HL-60 (cell line): ENCODE results near the gene DAGLA.

ENCODE experiments used
- DNase-seq, 2 experiments: peaks; one replicate each; pipeline ENCODE4 v3.0.0-alpha.2; 2010 to 2020; ENCODE audit warnings: low read depth in 1 of 2, low spot score in 1 of 2
- H3K27ac ChIP-seq: fragments of 250-450 bp; sonication (Bioruptor Pico); replicated peaks from 2 replicates; pipeline ENCODE4 v1.5.1; 2020; ENCODE audit warnings: mild to moderate bottlenecking, moderate library complexity
- H3K27me3 ChIP-seq: fragments of 250-450 bp; sonication (Bioruptor Pico); 2 replicates; pipeline ENCODE4 v1.5.1; 2021; ENCODE audit warnings: mild to moderate bottlenecking, moderate library complexity; ENCODE audit not compliant: insufficient read depth, poor library complexity, severe bottlenecking
- H3K4me3 ChIP-seq: replicated peaks from 2 replicates; pipeline ENCODE4 v1.5.1; 2011; ENCODE audit warnings: mild to moderate bottlenecking, control low read depth, low read length; ENCODE audit not compliant: insufficient read depth
- GABPA ChIP-seq: IDR thresholded peaks from 2 replicates; pipeline ENCODE4 v1.6.1; 2012; ENCODE audit warnings: low read depth
- POLR2AphosphoS5 ChIP-seq: IDR thresholded peaks from 2 replicates; pipeline ENCODE4 v1.6.1; 2012; ENCODE audit warnings: low read depth
- SPI1 ChIP-seq: IDR thresholded peaks from 2 replicates; pipeline ENCODE4 v1.6.1; 2012; ENCODE audit warnings: low read depth, mild to moderate bottlenecking, borderline replicate concordance
- TF ChIP-seq, protein P1 (sequence below): IDR thresholded peaks from 2 replicates; pipeline ENCODE4 v1.6.1; 2012; ENCODE audit warnings: low read depth; ENCODE audit not compliant: insufficient replicate concordance
- TF ChIP-seq, protein P2 (sequence below): IDR thresholded peaks from one replicate; pipeline ENCODE4 v1.5.1; 2011; ENCODE audit warnings: low read length, control low read depth, inconsistent platforms; ENCODE audit not compliant: insufficient read depth

Gene DAGLA

DNA sequence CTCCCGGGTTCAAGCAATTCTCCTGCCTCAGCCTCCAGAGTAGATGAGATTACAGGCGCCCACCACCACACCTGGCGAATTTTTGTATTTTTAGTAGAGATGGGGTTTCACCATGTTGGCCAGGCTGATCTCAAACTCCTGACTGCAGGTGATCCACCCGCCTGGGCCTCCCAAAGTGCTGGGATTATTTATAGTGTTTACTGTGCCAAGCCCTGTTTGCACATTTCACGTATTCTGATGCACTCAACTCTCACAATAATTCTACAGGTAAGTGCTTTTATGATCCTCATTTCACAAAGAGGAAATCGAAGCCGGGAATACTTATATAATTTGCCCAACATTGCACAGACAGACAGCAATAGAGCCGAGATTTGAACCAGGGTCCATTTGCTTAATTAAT, 38.0 kb upstream of the DAGLA start:
- DNase-seq: no peak
- H3K27me3 ChIP-seq: peaks cover 2% of the 10 kb centered on the region
- no peak overlapping the region for H3K27ac ChIP-seq
- no peak overlapping the region for H3K4me3 ChIP-seq
- TF ChIP-seq GABPA (no peak), POLR2AphosphoS5 (no peak), SPI1 (no peak)
- TF ChIP-seq, protein P1, sequence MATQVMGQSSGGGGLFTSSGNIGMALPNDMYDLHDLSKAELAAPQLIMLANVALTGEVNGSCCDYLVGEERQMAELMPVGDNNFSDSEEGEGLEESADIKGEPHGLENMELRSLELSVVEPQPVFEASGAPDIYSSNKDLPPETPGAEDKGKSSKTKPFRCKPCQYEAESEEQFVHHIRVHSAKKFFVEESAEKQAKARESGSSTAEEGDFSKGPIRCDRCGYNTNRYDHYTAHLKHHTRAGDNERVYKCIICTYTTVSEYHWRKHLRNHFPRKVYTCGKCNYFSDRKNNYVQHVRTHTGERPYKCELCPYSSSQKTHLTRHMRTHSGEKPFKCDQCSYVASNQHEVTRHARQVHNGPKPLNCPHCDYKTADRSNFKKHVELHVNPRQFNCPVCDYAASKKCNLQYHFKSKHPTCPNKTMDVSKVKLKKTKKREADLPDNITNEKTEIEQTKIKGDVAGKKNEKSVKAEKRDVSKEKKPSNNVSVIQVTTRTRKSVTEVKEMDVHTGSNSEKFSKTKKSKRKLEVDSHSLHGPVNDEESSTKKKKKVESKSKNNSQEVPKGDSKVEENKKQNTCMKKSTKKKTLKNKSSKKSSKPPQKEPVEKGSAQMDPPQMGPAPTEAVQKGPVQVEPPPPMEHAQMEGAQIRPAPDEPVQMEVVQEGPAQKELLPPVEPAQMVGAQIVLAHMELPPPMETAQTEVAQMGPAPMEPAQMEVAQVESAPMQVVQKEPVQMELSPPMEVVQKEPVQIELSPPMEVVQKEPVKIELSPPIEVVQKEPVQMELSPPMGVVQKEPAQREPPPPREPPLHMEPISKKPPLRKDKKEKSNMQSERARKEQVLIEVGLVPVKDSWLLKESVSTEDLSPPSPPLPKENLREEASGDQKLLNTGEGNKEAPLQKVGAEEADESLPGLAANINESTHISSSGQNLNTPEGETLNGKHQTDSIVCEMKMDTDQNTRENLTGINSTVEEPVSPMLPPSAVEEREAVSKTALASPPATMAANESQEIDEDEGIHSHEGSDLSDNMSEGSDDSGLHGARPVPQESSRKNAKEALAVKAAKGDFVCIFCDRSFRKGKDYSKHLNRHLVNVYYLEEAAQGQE: no peak
- TF ChIP-seq, protein P2, sequence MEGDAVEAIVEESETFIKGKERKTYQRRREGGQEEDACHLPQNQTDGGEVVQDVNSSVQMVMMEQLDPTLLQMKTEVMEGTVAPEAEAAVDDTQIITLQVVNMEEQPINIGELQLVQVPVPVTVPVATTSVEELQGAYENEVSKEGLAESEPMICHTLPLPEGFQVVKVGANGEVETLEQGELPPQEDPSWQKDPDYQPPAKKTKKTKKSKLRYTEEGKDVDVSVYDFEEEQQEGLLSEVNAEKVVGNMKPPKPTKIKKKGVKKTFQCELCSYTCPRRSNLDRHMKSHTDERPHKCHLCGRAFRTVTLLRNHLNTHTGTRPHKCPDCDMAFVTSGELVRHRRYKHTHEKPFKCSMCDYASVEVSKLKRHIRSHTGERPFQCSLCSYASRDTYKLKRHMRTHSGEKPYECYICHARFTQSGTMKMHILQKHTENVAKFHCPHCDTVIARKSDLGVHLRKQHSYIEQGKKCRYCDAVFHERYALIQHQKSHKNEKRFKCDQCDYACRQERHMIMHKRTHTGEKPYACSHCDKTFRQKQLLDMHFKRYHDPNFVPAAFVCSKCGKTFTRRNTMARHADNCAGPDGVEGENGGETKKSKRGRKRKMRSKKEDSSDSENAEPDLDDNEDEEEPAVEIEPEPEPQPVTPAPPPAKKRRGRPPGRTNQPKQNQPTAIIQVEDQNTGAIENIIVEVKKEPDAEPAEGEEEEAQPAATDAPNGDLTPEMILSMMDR: no peak

DNA sequence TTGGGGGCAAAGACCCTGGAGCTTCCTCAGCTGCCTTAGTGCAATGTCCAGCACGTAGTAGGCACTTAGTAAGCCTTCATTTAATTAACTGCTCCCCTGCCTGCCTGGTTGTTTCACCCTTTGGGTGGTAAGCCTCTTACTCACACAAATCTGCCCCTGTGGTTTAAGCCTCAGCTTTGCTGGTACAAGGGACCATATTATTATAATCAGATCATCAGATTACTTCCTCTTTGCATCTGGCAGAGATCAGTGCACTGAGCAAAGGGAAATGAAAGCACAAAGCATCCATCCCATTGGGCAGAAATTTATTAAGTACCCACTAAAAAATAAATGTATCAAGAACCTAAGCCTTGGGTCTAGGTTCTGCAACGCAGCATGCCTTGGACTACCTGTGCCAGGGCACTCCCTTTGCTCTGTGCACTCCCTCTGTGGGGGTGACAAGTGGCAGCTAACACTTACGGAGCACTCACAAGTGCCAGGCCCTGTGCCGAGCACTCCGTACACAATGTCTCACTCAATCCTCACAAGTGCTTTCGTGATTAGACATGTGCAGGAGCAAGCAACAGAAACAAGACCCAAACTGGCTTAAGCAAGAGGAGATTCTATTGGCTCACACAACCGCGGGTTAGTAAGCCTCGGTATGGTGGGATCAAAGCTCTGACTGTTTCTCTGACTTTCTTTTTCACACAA, 34.9 kb upstream of the DAGLA start:
- Histone ChIP-seq H3K27me3 (peaks cover 2% of the 10 kb centered on the region), H3K27ac (no peak overlapping the region), H3K4me3 (no peak overlapping the region)
- no peak for DNase-seq
- no peak for TF ChIP-seq POLR2AphosphoS5
- TF ChIP-seq, protein P2: no peak
- no peak for TF ChIP-seq GABPA

DNA sequence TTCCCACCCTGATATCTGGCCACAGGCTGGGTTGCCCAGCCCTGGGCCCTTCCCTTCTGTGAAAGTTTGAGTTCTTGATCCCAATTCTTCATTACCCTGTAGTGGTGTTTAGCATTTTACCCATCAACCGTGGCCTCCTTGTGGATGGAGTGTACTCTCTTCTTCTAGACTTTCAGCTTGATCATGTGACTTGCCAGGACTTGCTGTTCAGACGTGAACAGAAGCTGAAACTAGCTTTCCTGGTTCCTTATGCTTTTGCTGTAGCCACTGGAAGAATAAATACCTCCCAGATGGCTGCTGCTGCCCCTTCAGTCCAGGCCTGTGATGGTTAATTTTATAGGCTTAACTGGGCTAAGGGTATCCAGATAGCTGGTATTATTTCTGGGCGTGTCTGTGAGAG, 32.7 kb upstream of the DAGLA start:
- DNase-seq: no peak

More for the DNA sequence above, 32.7 kb upstream of the DAGLA start:
- H3K27me3 ChIP-seq: no peaks in the 10 kb centered on the region
- no peak overlapping the region for H3K4me3 ChIP-seq
- no peak overlapping the region for H3K27ac ChIP-seq
- TF ChIP-seq POLR2AphosphoS5: no peak
- TF ChIP-seq SPI1: no peak
- TF ChIP-seq, protein P2: no peak
- TF ChIP-seq, protein P1: no peak
- no peak for TF ChIP-seq GABPA
